Natural killer cell (primary cell): ENCODE measurements around the gene EBF4. TPM values are rescaled to one million over a fixed set of nuclear protein-coding genes. Genes with fewer than 3 reads are reported as not detected.

ENCODE experiments used
- ATAC-seq, 3 donors: fragments of 150-1000 bp in 2 of 3; fragments of 200-7000 bp in 1 of 3; cut with Tn5 transposase; 1 replicate in 1 of 3; 2 replicates in 2 of 3; pipeline ENCODE4 v1.10.0; 2021; ENCODE audit warnings: mild to moderate bottlenecking in 2 of 3, moderate library complexity in 2 of 3
- DNase-seq, 2 donors: peaks; one replicate each; pipeline versions ENCODE4 v3.0.0 to v3.0.0-alpha.2; 2013 to 2021; ENCODE audit warnings: mixed read lengths in 1 of 2
- H3K27ac ChIP-seq: one replicate; pipeline ENCODE4 v1.5.1; 2013; ENCODE audit warnings: mild to moderate bottlenecking, low read length
- H3K27me3 ChIP-seq: one replicate; pipeline ENCODE4 v1.6.1; 2013; ENCODE audit warnings: low read length; ENCODE audit not compliant: control insufficient read depth, insufficient read depth
- H3K36me3 ChIP-seq: one replicate; pipeline ENCODE4 v1.6.1; 2013; ENCODE audit warnings: low read length; ENCODE audit not compliant: control insufficient read depth, insufficient read depth
- H3K4me1 ChIP-seq: one replicate; pipeline ENCODE4 v1.6.1; 2013; ENCODE audit warnings: low read length; ENCODE audit not compliant: control insufficient read depth, insufficient read depth
- H3K4me3 ChIP-seq: one replicate; pipeline ENCODE4 v1.5.1; 2013; ENCODE audit warnings: low read length
- H3K9me3 ChIP-seq: one replicate; pipeline ENCODE4 v1.6.1; 2013; ENCODE audit warnings: low read length; ENCODE audit not compliant: control insufficient read depth, insufficient read depth
- H3K27ac Mint-ChIP-seq, 2 donors: one replicate each; pipeline ENCODE4 v1.8.0; 2022; ENCODE audit warnings: mild to moderate bottlenecking in 2 of 2, mixed read lengths in 2 of 2, moderate library complexity in 1 of 2
- H3K27me3 Mint-ChIP-seq, 2 donors: one replicate each; pipeline ENCODE4 v1.8.0; 2022; ENCODE audit warnings: low read depth in 2 of 2, mixed read lengths in 2 of 2
- H3K36me3 Mint-ChIP-seq: one replicate; pipeline ENCODE4 v1.8.0; 2022; ENCODE audit warnings: mixed read lengths
- H3K4me1 Mint-ChIP-seq, 2 donors: one replicate each; pipeline ENCODE4 v1.8.0; 2022; ENCODE audit warnings: mixed read lengths in 2 of 2
- H3K4me3 Mint-ChIP-seq: one replicate; pipeline ENCODE4 v1.8.0; 2022; ENCODE audit warnings: mild to moderate bottlenecking, moderate library complexity, mixed read lengths
- H3K9me3 Mint-ChIP-seq, 2 donors: one replicate each; pipeline ENCODE4 v1.8.0; 2022; ENCODE audit warnings: mixed read lengths in 2 of 2
- WGBS: methylation state at CpG from one replicate; pipeline ENCODE4 v1.1.7; 2013; ENCODE audit warnings: missing lambda C conversion rate; ENCODE audit not compliant: insufficient coverage; 5-methylcytosine and 5-hydroxymethylcytosine counted together
- intact Hi-C: fragments of 100-400 bp; cut with micrococcal nuclease; formaldehyde crosslinking; loops from one replicate; pipeline ENCODE4 v1.14.2; 2022
- total RNA-seq, 4 donors: library from RNA; stranded (reverse); fragments of 120-200 nt in 1 of 4; gene quantifications; one replicate each; pipeline versions ENCODE4 v1.2.3 to v1.2.4, GENCODE V29; 2013 to 2022
- TF ChIP-seq, protein P1 (sequence below): fragments of 200-600 bp; IDR thresholded peaks from one replicate; pipeline ENCODE4 v1.8.0; 2022; ENCODE audit warnings: antibody characterized with exemption

The EBF4 gene
- total RNA-seq, 3 donors from 2014 or later (not counting 1 experiment from before 2014, with no cell fraction given), result 17.1 to 21.7 (median 20.4) TPM

DNA sequence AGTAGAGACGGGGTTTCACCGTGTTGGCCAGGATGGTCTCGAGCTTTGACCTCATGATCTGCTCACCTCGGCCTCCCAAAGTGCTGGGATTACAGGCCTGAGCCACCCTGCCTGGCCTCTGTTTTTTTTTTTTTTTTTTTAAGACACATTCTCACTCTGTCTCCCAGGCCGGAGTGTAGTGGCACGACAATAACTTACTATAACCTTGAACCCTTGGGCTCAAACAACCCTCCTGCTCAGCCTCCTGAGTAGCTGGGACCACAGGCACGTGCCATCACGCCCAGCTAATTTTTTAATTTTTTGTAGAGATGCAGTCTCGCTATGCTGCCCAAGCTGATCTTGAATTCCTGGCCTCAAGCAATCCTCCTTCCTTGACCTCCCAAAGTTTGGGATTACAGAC is 81.2 kb downstream of the EBF4 start:
- H3K27me3 Mint-ChIP-seq, result no peaks in the 10 kb centered on the region
- no peaks in the 10 kb centered on the region for H3K36me3 Mint-ChIP-seq
- DNase-seq (no peak), ATAC-seq (no peak)
- Histone ChIP-seq H3K27ac (no peak overlapping the region), H3K9me3 (no peaks in the 10 kb centered on the region), H3K27me3 (no peaks in the 10 kb centered on the region), H3K4me1 (peaks cover 16% of the 10 kb centered on the region), H3K4me3 (no peak overlapping the region), H3K36me3 (no peaks in the 10 kb centered on the region)
- 86% methylated on average over 8 of the region's 9 CpGs for WGBS
- intact Hi-C loops, result no loop called here
- H3K4me1 Mint-ChIP-seq, result peaks cover 13 to 14% of the 10 kb centered on the region in 2 donors
- H3K9me3 Mint-ChIP-seq, result no peaks in the 10 kb centered on the region
- no peak overlapping the region for H3K27ac Mint-ChIP-seq
- no peak overlapping the region for H3K4me3 Mint-ChIP-seq
- TF ChIP-seq, protein P1, sequence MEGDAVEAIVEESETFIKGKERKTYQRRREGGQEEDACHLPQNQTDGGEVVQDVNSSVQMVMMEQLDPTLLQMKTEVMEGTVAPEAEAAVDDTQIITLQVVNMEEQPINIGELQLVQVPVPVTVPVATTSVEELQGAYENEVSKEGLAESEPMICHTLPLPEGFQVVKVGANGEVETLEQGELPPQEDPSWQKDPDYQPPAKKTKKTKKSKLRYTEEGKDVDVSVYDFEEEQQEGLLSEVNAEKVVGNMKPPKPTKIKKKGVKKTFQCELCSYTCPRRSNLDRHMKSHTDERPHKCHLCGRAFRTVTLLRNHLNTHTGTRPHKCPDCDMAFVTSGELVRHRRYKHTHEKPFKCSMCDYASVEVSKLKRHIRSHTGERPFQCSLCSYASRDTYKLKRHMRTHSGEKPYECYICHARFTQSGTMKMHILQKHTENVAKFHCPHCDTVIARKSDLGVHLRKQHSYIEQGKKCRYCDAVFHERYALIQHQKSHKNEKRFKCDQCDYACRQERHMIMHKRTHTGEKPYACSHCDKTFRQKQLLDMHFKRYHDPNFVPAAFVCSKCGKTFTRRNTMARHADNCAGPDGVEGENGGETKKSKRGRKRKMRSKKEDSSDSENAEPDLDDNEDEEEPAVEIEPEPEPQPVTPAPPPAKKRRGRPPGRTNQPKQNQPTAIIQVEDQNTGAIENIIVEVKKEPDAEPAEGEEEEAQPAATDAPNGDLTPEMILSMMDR, result no peak

DNA sequence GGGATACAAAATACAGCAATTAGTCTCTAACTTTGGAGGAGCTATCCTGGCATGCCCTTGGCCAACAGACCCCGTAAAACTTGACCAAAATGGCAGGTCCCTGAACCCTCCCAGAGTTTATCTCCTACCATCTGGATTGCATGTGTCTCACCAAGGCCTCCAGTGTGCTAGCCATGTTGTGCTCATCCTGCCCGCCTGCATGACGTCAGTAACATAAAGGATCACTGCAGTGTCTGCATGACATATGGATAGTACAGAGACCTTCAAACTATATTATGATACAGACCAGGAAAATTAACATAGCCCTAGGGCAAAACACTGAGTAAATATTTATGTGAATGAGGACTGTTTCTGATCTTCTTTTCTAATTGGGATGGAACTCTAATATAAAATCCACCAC is 82.6 kb downstream of the EBF4 start:
- peaks cover 16% of the 10 kb centered on the region for H3K4me1 ChIP-seq
- peaks cover 13 to 14% of the 10 kb centered on the region in 2 donors for H3K4me1 Mint-ChIP-seq
- H3K27me3 ChIP-seq, result no peaks in the 10 kb centered on the region
- DNase-seq (no peak), ATAC-seq (no peak)
- intact Hi-C loops, result no loop called here
- no peak overlapping the region for H3K4me3 Mint-ChIP-seq
- no peak overlapping the region for H3K4me3 ChIP-seq
- H3K36me3 ChIP-seq, result no peaks in the 10 kb centered on the region
- H3K36me3 Mint-ChIP-seq, result no peaks in the 10 kb centered on the region
- H3K27ac ChIP-seq, result no peak overlapping the region
- H3K27ac Mint-ChIP-seq, result no peak overlapping the region
- 93% methylated on average over 3 of the region's 3 CpGs for WGBS
- no peaks in the 10 kb centered on the region for H3K9me3 ChIP-seq
- TF ChIP-seq, protein P1, result no peak
- no peaks in the 10 kb centered on the region for H3K9me3 Mint-ChIP-seq
- peaks cover 0 to 4% of the 10 kb centered on the region in 2 donors for H3K27me3 Mint-ChIP-seq

DNA sequence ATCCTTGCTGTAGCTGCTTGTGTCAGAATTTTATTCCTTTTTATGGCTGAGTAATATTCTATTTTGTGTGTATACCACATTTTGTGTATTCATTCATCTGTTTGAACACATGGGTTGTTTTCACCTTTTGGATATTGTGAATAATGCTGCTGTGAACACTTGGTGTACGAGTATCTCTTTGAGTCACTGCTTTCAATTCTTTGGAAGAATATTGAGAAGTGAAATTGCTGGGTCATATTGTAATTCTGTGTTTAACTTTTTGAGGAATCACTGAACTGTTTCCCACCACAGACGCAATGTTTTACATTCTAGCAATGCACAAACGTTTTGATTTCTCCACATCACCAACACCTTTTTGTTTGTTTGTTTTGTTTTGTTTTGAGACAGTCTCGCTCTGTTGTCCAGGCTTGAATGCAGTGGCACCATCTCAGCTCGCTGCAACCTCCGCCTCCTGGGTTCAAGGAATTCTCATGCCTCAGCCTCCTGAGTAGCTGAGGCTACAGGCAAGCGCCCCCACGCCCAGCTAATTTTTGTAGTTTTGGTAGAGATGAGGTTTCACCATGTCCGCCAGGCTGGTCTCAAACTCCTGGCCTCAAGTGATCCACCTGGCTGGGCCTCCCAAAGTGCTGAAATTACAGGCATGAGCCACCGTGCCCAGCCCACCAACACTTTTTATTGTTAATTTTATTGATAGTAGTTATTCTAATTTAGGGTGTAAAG is 86.2 kb downstream of the EBF4 start:
- DNase-seq, result no peak
- WGBS, result 81% methylated on average over 7 of the region's 10 CpGs
- Histone ChIP-seq H3K9me3 (no peaks in the 10 kb centered on the region), H3K36me3 (no peaks in the 10 kb centered on the region), H3K4me3 (no peak overlapping the region), H3K27ac (no peak overlapping the region), H3K27me3 (no peaks in the 10 kb centered on the region), H3K4me1 (no peaks in the 10 kb centered on the region)
- no peak for ATAC-seq
- intact Hi-C loops, result no loop called here
- Mint-ChIP-seq H3K36me3 (no peaks in the 10 kb centered on the region), H3K9me3 (no peaks in the 10 kb centered on the region), H3K4me3 (no peak overlapping the region), H3K4me1 (no peaks in the 10 kb centered on the region), H3K27me3 (peaks cover 7 to 16% of the 10 kb centered on the region in 2 donors), H3K27ac (no peak overlapping the region)
- TF ChIP-seq, protein P1, result no peak

DNA sequence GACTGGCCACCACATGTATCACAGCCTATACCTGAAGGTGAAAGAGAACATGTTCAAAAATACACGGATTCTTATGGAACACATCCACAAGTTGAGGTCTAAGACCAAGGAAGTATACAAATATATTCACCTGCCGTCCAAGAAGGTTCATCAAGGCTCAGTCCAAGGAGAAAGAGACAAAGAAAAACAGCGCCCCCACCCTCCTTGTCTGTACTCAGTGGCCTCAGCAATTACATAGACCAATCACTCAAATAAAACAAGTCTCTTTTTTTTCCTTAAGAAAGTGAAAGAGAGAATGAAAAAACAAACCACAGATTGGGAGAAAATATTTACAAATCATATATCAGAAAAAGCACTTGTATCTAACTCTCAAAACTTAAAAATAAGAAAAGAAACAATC is 88.4 kb downstream of the EBF4 start:
- no peaks in the 10 kb centered on the region for H3K27me3 ChIP-seq
- no peaks in the 10 kb centered on the region for H3K36me3 ChIP-seq
- Mint-ChIP-seq H3K27ac (no peak overlapping the region), H3K4me1 (no peaks in the 10 kb centered on the region), H3K27me3 (peaks cover 7 to 29% of the 10 kb centered on the region in 2 donors), H3K4me3 (no peak overlapping the region), H3K36me3 (no peaks in the 10 kb centered on the region), H3K9me3 (no peaks in the 10 kb centered on the region)
- ATAC-seq (no peak), DNase-seq (no peak)
- no peaks in the 10 kb centered on the region for H3K4me1 ChIP-seq
- TF ChIP-seq, protein P1, result no peak
- H3K4me3 ChIP-seq, result no peak overlapping the region
- intact Hi-C loops, result no loop called here
- 48% methylated on average over 2 of the region's 3 CpGs for WGBS
- no peak overlapping the region for H3K27ac ChIP-seq
- no peaks in the 10 kb centered on the region for H3K9me3 ChIP-seq
